ENCODE results near the gene PLAU.

PLAU gene

GRCh38 chr10:73900064-73900463, 10.9 kb upstream of the PLAU start:
- H2AFZ ChIP-seq (ENCODE audit: low read depth, low read length): no peak overlapping the region
- WGBS: 86% methylated on average over 5 of the region's 5 CpGs
- no peak overlapping the region for H4K8ac ChIP-seq (ENCODE audit: low read length)

GRCh38 chr10:73901261-73901660, 9.7 kb upstream of the PLAU start:
- no peaks in the 10 kb centered on the region for H3K9me3 ChIP-seq (ENCODE audit: control insufficient read depth, low read length)
- H2BK12ac ChIP-seq (ENCODE audit: low read length in 2 of 2): peak overlapping the region; percentile 33 to 85
- H4K91ac ChIP-seq (ENCODE audit: low read length): no peak overlapping the region
- no peaks in the 10 kb centered on the region for H3K27me3 ChIP-seq (ENCODE audit: control insufficient read depth in 1 of 2, insufficient read depth in 1 of 2, low read length in 2 of 2)
- H3K9ac ChIP-seq (ENCODE audit: low read length): no peak overlapping the region
- H3K27ac ChIP-seq (ENCODE audit: low read length, poor library complexity, severe bottlenecking): peak overlapping the region; percentile 73
- H3K14ac ChIP-seq (ENCODE audit: low read length in 2 of 2): no peak overlapping the region
- no peak overlapping the region for H3K4me3 ChIP-seq (ENCODE audit: insufficient read depth in 1 of 2, low read depth in 1 of 2, low read length in 2 of 2)
- H2AFZ ChIP-seq (ENCODE audit: low read depth, low read length): no peak overlapping the region
- H3K79me1 ChIP-seq (replicated peaks; ENCODE audit: low read length, poor library complexity, severe bottlenecking): no peaks in the 10 kb centered on the region
- H3K18ac ChIP-seq (ENCODE audit: low read depth in 1 of 2, low read length in 2 of 2): peak overlapping the region; percentile 40 to 59
- peaks cover 17% of the 10 kb centered on the region for H3K4me1 ChIP-seq (ENCODE audit: control insufficient read depth, insufficient read depth, low read depth, low read length)
- no peaks in the 10 kb centered on the region for H3K36me3 ChIP-seq (ENCODE audit: control insufficient read depth in 1 of 2, insufficient read depth in 2 of 2, low read depth in 1 of 2, low read length in 2 of 2)
- peak overlapping the region; percentile 82 for H2AK5ac ChIP-seq (ENCODE audit: low read length, severe bottlenecking)
- no peak overlapping the region for H3K4me2 ChIP-seq (ENCODE audit: low read length, poor library complexity, severe bottlenecking)
- 100% methylated on average over 3 of the region's 6 CpGs for WGBS
- H3K23ac ChIP-seq (ENCODE audit: low read length in 2 of 2): no peak overlapping the region
- H2BK120ac ChIP-seq (ENCODE audit: low read depth, low read length): no peak overlapping the region
- no peak overlapping the region for H4K8ac ChIP-seq (ENCODE audit: low read length)
- H2BK5ac ChIP-seq (ENCODE audit: low read depth, low read length, poor library complexity, severe bottlenecking): no peak overlapping the region
- no peak overlapping the region for H2BK15ac ChIP-seq (ENCODE audit: low read depth, poor library complexity, severe bottlenecking)
- DNase-seq: no peak
- H3K4ac ChIP-seq (ENCODE audit: low read depth in 1 of 2, low read length in 2 of 2): peak overlapping the region in 1 of 2 experiments; percentile 43

More at GRCh38 chr10:73900064-73900463, 10.9 kb upstream of the PLAU start:
- Histone ChIP-seq H3K4ac (ENCODE audit: low read depth in 1 of 2, low read length in 2 of 2) (no peak overlapping the region), H3K9ac (ENCODE audit: low read length) (no peak overlapping the region), H2BK5ac (ENCODE audit: low read depth, low read length, poor library complexity, severe bottlenecking) (no peak overlapping the region), H2AK5ac (ENCODE audit: low read length, severe bottlenecking) (peak overlapping the region; percentile 99), H3K27me3 (ENCODE audit: control insufficient read depth in 1 of 2, insufficient read depth in 1 of 2, low read length in 2 of 2) (no peaks in the 10 kb centered on the region), H3K27ac (ENCODE audit: low read length, poor library complexity, severe bottlenecking) (peak overlapping the region; percentile 71), H3K36me3 (ENCODE audit: control insufficient read depth in 1 of 2, insufficient read depth in 2 of 2, low read depth in 1 of 2, low read length in 2 of 2) (no peaks in the 10 kb centered on the region), H2BK12ac (ENCODE audit: low read length in 2 of 2) (peak overlapping the region; percentile 66 to 83), H2BK15ac (ENCODE audit: low read depth, poor library complexity, severe bottlenecking) (no peak overlapping the region), H3K4me2 (ENCODE audit: low read length, poor library complexity, severe bottlenecking) (no peak overlapping the region), H2BK120ac (ENCODE audit: low read depth, low read length) (peak overlapping the region; percentile 64), H3K18ac (ENCODE audit: low read depth in 1 of 2, low read length in 2 of 2) (peak overlapping the region in 1 of 2 experiments; percentile 55), H3K4me1 (ENCODE audit: control insufficient read depth, insufficient read depth, low read depth, low read length) (peaks cover 14% of the 10 kb centered on the region), H3K23ac (ENCODE audit: low read length in 2 of 2) (no peak overlapping the region), H3K79me1 (replicated peaks; ENCODE audit: low read length, poor library complexity, severe bottlenecking) (no peaks in the 10 kb centered on the region), H3K4me3 (ENCODE audit: insufficient read depth in 1 of 2, low read depth in 1 of 2, low read length in 2 of 2) (no peak overlapping the region), H3K14ac (ENCODE audit: low read length in 2 of 2) (no peak overlapping the region), H3K9me3 (ENCODE audit: control insufficient read depth, low read length) (no peaks in the 10 kb centered on the region), H4K91ac (ENCODE audit: low read length) (no peak overlapping the region)
- no peak for DNase-seq

- H3K18ac ChIP-seq (ENCODE audit: low read depth in 1 of 2, low read length in 2 of 2): peak overlapping the region; percentile 63 to 67
- no peak overlapping the region for H2BK120ac ChIP-seq (ENCODE audit: low read depth, low read length)
- H3K23ac ChIP-seq (ENCODE audit: low read length in 2 of 2): no peak overlapping the region
- WGBS: 100% methylated on average over 2 of the region's 2 CpGs
- H2AFZ ChIP-seq (ENCODE audit: low read depth, low read length): no peak overlapping the region
- no peak overlapping the region for H3K4me2 ChIP-seq (ENCODE audit: low read length, poor library complexity, severe bottlenecking)
- H4K8ac ChIP-seq (ENCODE audit: low read length): no peak overlapping the region
- no peaks in the 10 kb centered on the region for H3K27me3 ChIP-seq (ENCODE audit: control insufficient read depth in 1 of 2, insufficient read depth in 1 of 2, low read length in 2 of 2)
- H3K9ac ChIP-seq (ENCODE audit: low read length): no peak overlapping the region
- H2BK5ac ChIP-seq (ENCODE audit: low read depth, low read length, poor library complexity, severe bottlenecking): no peak overlapping the region
- H3K4me1 ChIP-seq (ENCODE audit: control insufficient read depth, insufficient read depth, low read depth, low read length): peaks cover 22% of the 10 kb centered on the region
- H3K9me3 ChIP-seq (ENCODE audit: control insufficient read depth, low read length): no peaks in the 10 kb centered on the region
- H4K91ac ChIP-seq (ENCODE audit: low read length): no peak overlapping the region
- H2BK12ac ChIP-seq (ENCODE audit: low read length in 2 of 2): peak overlapping the region; percentile 8 to 60
- no peak for DNase-seq
- H3K36me3 ChIP-seq (ENCODE audit: control insufficient read depth in 1 of 2, insufficient read depth in 2 of 2, low read depth in 1 of 2, low read length in 2 of 2): no peaks in the 10 kb centered on the region
- peak overlapping the region in 1 of 2 experiments; percentile 76 for H3K4ac ChIP-seq (ENCODE audit: low read depth in 1 of 2, low read length in 2 of 2)
- no peak overlapping the region for H3K14ac ChIP-seq (ENCODE audit: low read length in 2 of 2)
- no peaks in the 10 kb centered on the region for H3K79me1 ChIP-seq (replicated peaks; ENCODE audit: low read length, poor library complexity, severe bottlenecking)
- H3K4me3 ChIP-seq (ENCODE audit: insufficient read depth in 1 of 2, low read depth in 1 of 2, low read length in 2 of 2): no peak overlapping the region
- no peak overlapping the region for H3K27ac ChIP-seq (ENCODE audit: low read length, poor library complexity, severe bottlenecking)
- H2BK15ac ChIP-seq (ENCODE audit: low read depth, poor library complexity, severe bottlenecking): no peak overlapping the region
- H2AK5ac ChIP-seq (ENCODE audit: low read length, severe bottlenecking): peak overlapping the region; percentile 23
Measured at GRCh38 chr10:73902351-73902750, 8.6 kb upstream of the PLAU start.

- H2BK15ac ChIP-seq (ENCODE audit: low read depth, poor library complexity, severe bottlenecking): peak overlapping the region; percentile 62
- WGBS: 74% methylated on average over 4 of the region's 4 CpGs
- H3K9me3 ChIP-seq (ENCODE audit: control insufficient read depth, low read length): no peaks in the 10 kb centered on the region
- H3K14ac ChIP-seq (ENCODE audit: low read length in 2 of 2): peak overlapping the region; percentile 35 to 36
- H2BK12ac ChIP-seq (ENCODE audit: low read length in 2 of 2): peak overlapping the region; percentile 95 to 99
- H3K79me1 ChIP-seq (replicated peaks; ENCODE audit: low read length, poor library complexity, severe bottlenecking): no peaks in the 10 kb centered on the region
- H4K91ac ChIP-seq (ENCODE audit: low read length): peak overlapping the region; percentile 84
- peak overlapping the region; percentile 90 for H3K27ac ChIP-seq (ENCODE audit: low read length, poor library complexity, severe bottlenecking)
- no peaks in the 10 kb centered on the region for H3K36me3 ChIP-seq (ENCODE audit: control insufficient read depth in 1 of 2, insufficient read depth in 2 of 2, low read depth in 1 of 2, low read length in 2 of 2)
- no peak overlapping the region for H2AFZ ChIP-seq (ENCODE audit: low read depth, low read length)
- peak overlapping the region; percentile 52 to 64 for H3K4ac ChIP-seq (ENCODE audit: low read depth in 1 of 2, low read length in 2 of 2)
- no peak overlapping the region for H3K4me3 ChIP-seq (ENCODE audit: insufficient read depth in 1 of 2, low read depth in 1 of 2, low read length in 2 of 2)
- peak overlapping the region; percentile 80 for H4K8ac ChIP-seq (ENCODE audit: low read length)
- peak overlapping the region; percentile 83 for H3K9ac ChIP-seq (ENCODE audit: low read length)
- peak overlapping the region; percentile 68 for H2BK5ac ChIP-seq (ENCODE audit: low read depth, low read length, poor library complexity, severe bottlenecking)
- no peak overlapping the region for H3K23ac ChIP-seq (ENCODE audit: low read length in 2 of 2)
- H3K4me2 ChIP-seq (ENCODE audit: low read length, poor library complexity, severe bottlenecking): no peak overlapping the region
- no peaks in the 10 kb centered on the region for H3K27me3 ChIP-seq (ENCODE audit: control insufficient read depth in 1 of 2, insufficient read depth in 1 of 2, low read length in 2 of 2)
- peak overlapping the region; percentile 100 for H2AK5ac ChIP-seq (ENCODE audit: low read length, severe bottlenecking)
- H3K18ac ChIP-seq (ENCODE audit: low read depth in 1 of 2, low read length in 2 of 2): peak overlapping the region; percentile 84 to 98
- peak overlapping the region; percentile 73 for H2BK120ac ChIP-seq (ENCODE audit: low read depth, low read length)
- DNase-seq: no peak
- peaks cover 27% of the 10 kb centered on the region for H3K4me1 ChIP-seq (ENCODE audit: control insufficient read depth, insufficient read depth, low read depth, low read length)
Measured at GRCh38 chr10:73905256-73906020, 5.5 kb upstream of the PLAU start.
